HG03439 (cell line): Measurements from ENCODE around the gene POLK.
"Not testable (repeated sequence)": the region's sequence is repeated elsewhere in the genome, so short reads cannot be mapped to it uniquely, and the experiment has no call there.

Source experiments
- ATAC-seq: cut with Tn5 transposase; IDR thresholded peaks from one replicate; pipeline ENCODE4 v1.9.1; 2021; ENCODE audit warnings: mild to moderate bottlenecking, moderate library complexity; ENCODE audit not compliant: unreplicated experiment

POLK gene

GRCh38 chr5:75510417-75510835, 1.3 kb upstream of the POLK start:
- ATAC-seq = peak; percentile 8

- ATAC-seq = peak; percentile 39
These were observed 756 bp upstream of the POLK start for GRCh38 chr5:75510836-75511434.

DNA sequence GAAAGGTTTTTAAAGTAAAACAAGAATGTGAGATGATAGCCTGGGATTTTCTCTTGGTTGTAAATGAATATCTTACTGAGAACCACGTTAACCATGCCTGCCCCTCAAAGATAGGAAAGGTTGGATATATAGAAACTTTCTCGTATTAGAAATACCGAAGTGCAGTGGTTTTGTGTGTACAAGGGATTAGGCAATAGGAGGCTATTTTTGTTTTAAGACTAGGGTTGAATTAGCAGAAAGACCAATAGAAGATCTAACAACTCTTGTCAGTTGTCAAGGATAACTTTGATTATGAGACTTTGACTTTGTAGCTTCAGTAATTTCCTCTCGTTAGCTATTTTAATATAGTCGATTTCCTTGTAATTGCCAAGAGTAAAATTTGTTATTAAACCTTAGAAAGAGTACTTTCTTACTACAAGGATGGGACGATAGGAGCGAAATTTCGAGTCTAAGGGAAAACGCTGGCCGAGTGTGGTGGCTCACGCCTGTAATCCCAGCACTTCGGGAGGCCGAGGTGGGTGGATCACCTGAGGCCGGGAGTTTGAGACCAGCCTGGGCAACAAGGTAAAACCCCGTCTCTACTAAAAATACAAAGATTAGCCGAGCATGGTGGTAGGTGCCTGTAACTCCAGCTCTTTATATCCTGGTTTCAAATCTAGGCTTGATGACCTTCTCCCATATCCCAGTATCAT, 838 bp downstream of the POLK start:
- no peak for ATAC-seq

GRCh38 chr5:75513841-75514240, 2.1 kb downstream of the POLK start:
- ATAC-seq = no peak

DNA sequence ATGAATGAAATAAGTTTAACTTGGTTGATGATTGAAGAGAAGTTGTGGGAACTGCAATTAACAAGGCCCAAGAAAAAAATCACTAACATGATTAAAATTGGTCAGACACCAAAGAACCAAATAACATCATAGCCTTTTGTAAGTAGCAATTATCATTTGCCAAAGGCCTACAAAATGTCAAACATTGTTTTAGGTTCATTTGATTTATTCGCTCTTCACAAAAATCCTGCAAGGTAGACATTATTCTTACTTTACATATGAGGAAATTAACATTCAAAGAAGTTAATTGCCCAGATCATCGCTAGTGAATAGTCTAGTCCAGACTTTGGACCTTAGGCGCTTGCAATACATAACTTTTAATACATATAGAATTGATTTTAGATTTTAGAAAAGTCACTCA, 2.6 kb downstream of the POLK start:
- no peak for ATAC-seq

- no peak for ATAC-seq
These were observed 8.1 kb downstream of the POLK start for GRCh38 chr5:75519761-75520160.

- no peak for ATAC-seq
These were observed 9.5 kb downstream of the POLK start for GRCh38 chr5:75521195-75521594.

DNA sequence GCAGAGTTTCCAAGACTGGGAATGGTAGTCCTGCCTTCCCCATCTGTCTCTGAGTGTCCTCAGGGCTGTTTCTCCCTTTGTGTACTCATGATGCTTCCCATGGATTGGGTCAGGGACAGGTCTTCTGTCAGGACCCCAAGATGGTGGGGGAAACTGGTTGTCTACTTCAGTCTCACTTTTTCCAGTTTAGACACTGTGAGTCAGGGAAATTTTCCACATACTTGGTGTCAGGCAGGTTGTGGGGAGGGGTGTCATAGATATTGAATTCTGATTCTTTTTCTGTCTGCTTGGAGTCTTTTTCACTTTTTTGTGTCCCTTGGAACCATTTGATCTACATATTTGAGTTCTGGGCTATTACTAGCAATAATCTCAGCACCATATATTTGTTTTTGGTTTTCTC, 10.3 kb downstream of the POLK start:
- ATAC-seq = no peak

DNA sequence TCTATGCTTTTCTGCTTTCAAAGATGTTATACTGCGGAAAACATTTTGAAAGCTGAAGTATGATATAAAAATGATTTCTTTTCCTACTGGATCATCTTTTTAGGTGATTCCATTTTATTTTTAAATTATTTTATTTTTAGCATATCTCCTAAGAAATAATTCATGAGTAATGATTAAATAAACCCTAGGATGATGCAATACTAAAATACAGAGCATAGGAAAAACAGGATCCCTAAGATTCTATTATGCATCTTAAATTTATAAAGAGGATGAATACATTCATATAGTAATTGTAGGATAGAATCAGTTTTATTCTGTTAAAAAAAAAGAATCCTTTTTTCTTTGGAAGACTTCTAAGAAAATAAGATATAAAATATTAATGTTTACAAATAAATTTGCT, 10.9 kb downstream of the POLK start:
- no peak for ATAC-seq

DNA sequence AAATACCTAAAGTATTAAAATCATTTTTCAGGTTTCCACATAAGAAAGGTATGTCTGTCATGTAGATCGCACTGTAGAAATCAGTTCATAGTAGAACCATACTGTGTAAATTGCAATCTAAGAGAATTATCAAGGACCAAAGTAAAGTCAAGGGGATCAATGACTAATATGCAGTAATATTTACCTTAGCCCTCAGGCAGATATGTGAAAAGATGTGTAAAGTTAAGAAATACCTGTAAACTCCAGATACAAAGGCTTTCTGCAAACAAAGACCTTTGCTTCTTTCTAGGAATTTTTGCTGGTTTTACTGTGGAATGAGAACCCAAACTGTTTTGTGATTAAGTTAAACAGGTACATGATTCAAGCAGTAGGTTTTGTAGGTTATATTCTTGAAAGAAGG, 11.6 kb downstream of the POLK start:
- ATAC-seq = no peak

DNA sequence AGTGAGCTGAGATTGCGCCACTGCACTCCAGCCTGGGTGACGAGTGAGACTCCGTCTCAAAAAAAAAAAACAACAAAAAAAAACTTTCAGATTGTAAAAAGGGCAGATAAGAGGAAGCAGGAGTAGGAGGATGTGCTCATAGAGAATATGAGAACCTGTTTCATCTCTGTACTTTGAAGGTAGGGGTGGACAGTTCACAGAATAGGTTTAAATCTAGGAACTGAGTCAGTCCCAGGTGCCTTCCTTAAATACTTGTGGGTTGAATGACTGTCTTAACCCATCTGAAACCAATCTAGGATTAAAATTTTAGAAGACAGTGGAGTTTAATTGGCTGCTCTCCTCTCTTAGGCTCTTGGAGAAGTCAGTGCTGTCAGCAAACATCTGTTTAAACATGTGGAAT, 12.4 kb downstream of the POLK start:
- peak; percentile 79 for ATAC-seq

DNA sequence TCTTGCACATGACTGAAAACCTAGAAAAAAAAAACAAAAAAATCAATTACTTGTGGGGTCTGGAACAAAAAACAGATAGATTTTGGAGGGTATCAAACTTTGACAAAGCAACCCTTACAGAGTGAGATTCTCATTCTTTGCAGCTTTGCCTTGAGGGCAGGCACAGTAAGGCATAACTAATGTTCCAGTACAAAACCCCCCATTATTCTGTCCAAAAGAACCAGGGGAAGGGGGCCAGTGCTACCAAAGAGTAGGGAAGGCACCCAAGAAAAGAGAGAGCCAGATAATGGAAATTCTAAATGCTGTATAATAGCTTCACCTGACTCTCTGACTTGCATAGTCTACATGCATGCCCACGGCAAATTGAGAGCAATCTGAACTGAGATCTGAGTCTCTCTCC, 12.9 kb downstream of the POLK start:
- ATAC-seq = no peak

- ATAC-seq = no peak
These were observed 13.7 kb downstream of the POLK start for GRCh38 chr5:75525344-75525743.

DNA sequence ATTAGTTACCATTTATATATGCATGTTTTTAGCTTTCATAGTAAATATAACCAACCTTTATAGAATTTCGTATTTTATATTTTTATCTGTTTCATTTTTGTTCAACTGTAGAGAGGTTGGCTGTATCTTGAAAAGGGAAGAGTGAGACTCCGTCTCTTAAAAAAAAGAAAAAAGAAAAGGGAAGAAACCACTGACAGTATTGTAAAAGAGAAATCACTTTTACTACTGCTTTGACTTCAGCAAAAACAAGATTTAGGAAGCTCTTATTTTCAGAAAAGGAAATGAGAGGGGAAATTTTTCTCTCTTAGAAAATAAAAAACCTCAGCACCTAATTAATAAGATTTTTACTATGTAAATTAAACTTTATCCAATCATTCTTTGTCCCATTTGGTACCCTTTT, 14.4 kb downstream of the POLK start:
- ATAC-seq = no peak

DNA sequence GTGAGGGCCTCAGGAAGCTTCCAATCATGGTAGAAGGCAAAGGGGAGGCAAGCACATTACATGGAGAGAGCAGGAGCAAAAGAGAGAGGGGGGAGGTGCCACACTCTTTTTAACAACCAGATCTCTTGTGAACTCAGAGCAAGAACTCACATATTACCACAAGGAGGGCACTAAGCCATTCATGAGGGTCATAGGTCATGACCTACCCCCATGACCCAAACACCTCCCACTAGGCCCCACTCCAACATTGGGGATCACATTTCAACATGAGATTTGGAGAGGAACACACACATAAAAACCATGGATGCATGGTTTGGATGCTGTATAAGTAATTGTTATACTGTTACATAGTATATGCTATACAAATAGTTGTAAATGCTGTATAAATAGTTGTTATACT, 17.5 kb downstream of the POLK start:
- ATAC-seq = no peak

DNA sequence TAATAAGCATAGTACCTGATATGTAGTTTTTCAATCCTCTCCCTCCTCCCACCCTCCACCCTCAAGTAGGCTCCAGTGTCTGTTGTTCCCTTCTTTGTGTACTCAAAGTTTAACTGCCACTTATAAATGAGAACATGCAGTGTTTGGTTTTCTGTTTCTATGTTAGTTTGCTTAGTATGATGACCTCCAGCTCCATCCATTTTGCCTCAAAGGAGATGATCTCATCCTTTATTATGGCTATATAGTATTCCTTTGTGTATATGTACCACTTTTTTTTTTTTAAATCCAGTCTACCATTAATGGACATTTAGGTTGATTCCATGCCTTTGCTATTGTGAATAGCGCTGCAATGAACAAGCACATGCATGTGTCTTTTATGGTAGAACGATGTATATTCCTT, 20.5 kb downstream of the POLK start:
- no peak for ATAC-seq

DNA sequence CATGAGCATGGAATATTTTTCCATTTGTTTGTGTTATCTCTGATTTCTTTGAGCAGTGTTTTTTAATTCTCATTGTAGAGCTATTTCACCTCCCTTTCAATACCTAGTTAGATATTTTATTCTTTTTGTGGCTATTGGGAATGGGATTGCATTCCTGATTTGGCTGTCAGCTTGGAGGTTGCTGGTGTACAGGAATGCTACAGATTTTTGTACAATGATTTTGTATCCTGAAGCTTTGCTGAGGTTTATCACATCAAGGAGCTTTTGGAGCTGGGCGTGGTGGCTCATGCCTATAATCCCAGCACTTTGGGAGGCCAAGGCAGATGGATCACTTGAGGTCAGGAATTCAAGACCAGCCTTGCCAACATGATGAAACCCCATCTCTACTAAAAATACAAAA, 22.0 kb downstream of the POLK start:
- ATAC-seq = not testable (repeated sequence)

DNA sequence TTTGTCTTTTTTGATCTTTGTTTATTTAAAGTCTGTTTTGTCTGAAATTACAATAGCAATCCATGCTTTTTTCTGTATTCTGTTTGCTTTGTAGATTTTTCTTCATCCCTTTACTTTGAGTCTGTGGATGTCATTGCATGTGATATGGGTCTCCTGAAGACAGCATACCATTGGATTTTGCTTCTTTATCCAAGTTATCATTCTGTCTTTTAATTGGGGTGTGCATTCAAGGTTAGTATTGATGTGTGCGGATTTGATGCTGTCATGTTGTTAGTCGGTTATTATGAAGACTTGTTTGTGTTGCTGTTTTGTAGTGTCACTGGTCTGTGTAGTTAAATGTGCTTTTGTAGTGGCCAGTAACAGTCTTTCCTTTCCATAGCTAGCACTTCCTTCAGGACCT, 23.0 kb downstream of the POLK start:
- ATAC-seq = no peak

DNA sequence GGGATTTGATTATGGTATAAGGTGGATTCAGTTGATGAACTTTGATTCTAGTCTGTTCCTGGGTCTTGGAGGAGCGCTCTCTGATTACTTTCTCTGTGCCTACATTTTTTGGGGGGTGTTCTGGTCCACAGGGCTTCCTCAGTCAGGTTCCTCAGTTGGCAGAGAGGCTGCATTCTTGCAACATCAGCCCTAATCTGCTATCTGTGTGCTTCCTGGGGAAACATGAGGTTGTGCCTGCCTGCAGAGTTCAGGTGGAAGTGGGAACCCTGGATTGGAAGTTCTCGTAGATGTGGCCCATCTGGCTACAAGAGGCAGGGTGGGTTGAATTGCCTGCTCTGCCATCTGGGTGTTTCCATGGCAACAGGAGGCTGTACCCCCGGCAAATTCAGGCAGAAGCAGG, 24.5 kb downstream of the POLK start:
- no peak for ATAC-seq

DNA sequence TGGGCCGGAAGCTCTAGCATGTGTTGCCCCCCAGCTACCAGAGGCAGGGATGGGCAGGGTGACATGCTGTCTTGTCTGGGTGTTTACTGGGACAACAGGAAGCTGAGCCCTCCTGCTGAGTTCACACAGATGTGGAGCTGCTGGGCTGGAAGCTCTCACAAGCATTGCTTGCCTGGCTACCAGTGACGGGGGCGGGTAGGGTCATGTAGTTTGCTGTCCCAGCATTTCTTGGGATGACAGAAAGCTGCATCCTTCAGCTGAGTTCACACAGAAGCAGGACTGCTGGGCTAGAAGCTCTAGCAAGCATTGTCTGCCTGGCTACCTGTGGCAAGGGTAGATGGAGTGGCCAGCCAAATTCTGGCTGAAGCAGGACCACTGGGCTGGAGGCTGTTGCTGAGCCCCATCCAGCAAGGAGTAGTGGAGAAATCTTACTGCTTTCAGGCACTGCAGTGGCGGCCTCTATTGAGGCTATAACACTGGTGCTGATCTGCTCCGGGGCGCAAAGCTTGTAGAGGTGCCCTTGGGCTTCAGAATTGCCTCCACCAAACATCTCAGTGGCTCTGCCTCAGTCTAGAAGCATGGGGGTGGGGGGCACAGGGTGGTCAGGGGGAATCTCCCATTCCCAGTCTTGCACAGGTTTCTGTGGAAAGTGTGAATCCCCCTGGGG, 25.1 kb downstream of the POLK start:
- ATAC-seq = no peak

DNA sequence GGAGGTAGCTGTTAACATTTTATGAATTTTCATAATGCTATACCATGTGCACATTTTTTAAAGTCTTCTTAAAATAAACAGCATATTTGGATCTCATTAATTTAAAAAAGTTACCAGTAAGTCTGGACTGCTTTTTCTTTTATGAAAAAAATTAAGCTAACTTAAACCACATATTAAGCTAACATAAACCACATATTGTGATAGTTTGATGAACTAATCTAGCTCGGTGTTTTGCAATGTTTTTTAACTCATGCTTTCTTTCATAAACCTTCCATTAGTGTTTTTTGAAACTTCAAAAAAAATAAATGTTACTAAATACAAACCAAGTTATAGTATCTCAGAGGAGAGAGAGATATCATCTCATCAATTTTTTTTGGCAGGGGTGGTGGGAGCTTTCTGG, 26.5 kb downstream of the POLK start:
- no peak for ATAC-seq

DNA sequence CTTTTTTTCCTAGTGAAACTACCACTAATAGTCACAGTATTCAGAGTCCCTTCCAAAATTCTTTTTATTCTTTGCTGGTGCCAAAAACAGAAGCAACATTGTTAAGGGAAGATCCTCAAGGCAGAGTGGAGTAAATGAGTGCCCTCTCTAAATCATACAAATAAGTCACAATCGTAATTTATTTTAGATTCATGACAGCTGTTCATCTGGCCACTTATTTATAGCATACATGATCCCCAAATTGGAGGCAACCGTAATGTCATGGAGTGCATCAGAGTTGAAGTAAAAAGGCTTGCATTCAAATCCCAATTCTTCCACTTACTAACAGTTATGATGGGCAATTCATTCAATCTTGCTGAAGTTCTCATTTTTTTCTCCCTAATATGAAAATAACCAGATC, 33.4 kb downstream of the POLK start:
- ATAC-seq = no peak
